ENCODE data around the gene CPSF4L. TPM values are rescaled to one million over a fixed set of nuclear protein-coding genes. Genes with fewer than 3 reads are reported as not detected.

CPSF4L gene
- total and polyA plus RNA-seq, 2 of the 13 experiments (the other 11 are each of a cell fraction or from before 2014, with no cell fraction given) = 0.73 to 1.6 TPM

DNA sequence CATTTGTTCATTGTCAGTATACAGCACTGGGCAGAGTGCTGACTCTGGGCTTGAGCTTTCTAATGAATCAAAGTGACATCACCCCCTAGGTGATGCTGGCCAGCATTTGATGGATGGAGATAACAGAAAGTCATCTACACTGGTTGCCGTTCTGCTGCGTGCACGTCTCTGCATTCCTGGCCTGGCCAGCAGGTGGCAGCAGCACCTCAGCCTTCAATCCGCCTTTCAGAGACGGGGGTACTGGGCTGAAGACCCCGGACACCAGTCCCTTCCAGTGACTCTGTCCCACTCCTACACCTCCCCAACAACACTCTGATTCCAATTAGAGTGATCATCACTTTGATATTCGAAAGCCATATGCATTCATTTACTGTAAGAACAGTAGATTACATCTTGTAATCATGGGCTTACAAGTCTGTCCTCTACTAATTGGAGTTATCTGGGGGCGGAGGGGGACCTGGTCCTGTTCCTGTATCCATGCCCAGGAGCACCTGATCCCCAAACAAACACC, 6.0 kb downstream of the CPSF4L start (continued):
- TF ChIP-seq, protein P1, sequence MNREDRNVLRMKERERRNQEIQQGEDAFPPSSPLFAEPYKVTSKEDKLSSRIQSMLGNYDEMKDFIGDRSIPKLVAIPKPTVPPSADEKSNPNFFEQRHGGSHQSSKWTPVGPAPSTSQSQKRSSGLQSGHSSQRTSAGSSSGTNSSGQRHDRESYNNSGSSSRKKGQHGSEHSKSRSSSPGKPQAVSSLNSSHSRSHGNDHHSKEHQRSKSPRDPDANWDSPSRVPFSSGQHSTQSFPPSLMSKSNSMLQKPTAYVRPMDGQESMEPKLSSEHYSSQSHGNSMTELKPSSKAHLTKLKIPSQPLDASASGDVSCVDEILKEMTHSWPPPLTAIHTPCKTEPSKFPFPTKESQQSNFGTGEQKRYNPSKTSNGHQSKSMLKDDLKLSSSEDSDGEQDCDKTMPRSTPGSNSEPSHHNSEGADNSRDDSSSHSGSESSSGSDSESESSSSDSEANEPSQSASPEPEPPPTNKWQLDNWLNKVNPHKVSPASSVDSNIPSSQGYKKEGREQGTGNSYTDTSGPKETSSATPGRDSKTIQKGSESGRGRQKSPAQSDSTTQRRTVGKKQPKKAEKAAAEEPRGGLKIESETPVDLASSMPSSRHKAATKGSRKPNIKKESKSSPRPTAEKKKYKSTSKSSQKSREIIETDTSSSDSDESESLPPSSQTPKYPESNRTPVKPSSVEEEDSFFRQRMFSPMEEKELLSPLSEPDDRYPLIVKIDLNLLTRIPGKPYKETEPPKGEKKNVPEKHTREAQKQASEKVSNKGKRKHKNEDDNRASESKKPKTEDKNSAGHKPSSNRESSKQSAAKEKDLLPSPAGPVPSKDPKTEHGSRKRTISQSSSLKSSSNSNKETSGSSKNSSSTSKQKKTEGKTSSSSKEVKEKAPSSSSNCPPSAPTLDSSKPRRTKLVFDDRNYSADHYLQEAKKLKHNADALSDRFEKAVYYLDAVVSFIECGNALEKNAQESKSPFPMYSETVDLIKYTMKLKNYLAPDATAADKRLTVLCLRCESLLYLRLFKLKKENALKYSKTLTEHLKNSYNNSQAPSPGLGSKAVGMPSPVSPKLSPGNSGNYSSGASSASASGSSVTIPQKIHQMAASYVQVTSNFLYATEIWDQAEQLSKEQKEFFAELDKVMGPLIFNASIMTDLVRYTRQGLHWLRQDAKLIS (CRISPR knock-in tag; IDR thresholded peaks at IDR 0.05) = no peak
- TF ChIP-seq, protein P2, sequence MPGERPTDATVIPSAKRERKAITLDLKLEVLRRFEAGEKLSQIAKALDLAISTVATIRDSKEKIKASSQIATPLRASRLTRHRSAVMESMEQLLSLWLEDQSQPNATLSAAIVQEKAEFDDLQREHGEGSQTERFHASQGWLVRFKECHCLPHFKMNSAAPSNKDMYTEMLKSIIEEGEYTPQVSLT (CRISPR knock-in tag; IDR thresholded peaks at IDR 0.05; ENCODE audit: borderline replicate concordance, low read depth) = no peak
- TF ChIP-seq SRSF9 (IDR thresholded peaks at IDR 0.05; ENCODE audit: borderline replicate concordance, insufficient read depth, low read depth, low read length, poor library complexity, severe bottlenecking) (no peak), MEF2D (CRISPR knock-in tag; IDR thresholded peaks at IDR 0.05) (peak; percentile 46; the same call in 1 of the 2 replicates), ZBTB21 (CRISPR knock-in tag; IDR thresholded peaks at IDR 0.05) (no peak), SOX13 (IDR thresholded peaks at IDR 0.05) (no peak), SOX13 (CRISPR knock-in tag; conservative IDR thresholded peaks at IDR 0.05 in 1 of 2, IDR thresholded peaks at IDR 0.05 in 1 of 2) (peak in 1 of 2 experiments; percentile 17; a peak in 1 of 4 replicates), ZNF3 (CRISPR knock-in tag; IDR thresholded peaks at IDR 0.05) (no peak), HOXA7 (CRISPR knock-in tag; IDR thresholded peaks at IDR 0.05) (no peak), ZNF263 (CRISPR knock-in tag; IDR thresholded peaks at IDR 0.05) (no peak), GATAD2A (CRISPR knock-in tag; IDR thresholded peaks at IDR 0.05) (peak; percentile 66; the same call in 1 of the 2 replicates)
- TF ChIP-seq, protein P3, sequence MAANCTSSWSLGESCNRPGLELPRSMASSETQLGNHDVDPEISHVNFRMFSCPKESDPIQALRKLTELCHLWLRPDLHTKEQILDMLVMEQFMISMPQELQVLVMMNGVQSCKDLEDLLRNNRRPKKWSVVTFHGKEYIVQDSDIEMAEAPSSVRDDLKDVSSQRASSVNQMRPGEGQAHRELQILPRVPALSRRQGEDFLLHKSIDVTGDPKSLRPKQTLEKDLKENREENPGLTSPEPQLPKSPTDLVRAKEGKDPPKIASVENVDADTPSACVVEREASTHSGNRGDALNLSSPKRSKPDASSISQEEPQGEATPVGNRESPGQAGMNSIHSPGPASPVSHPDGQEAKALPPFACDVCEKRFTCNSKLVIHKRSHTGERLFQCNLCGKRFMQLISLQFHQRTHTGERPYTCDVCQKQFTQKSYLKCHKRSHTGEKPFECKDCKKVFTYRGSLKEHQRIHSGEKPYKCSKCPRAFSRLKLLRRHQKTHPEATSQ (CRISPR knock-in tag; IDR thresholded peaks at IDR 0.05; ENCODE audit: borderline replicate concordance) = no peak
- TF ChIP-seq, protein P4, sequence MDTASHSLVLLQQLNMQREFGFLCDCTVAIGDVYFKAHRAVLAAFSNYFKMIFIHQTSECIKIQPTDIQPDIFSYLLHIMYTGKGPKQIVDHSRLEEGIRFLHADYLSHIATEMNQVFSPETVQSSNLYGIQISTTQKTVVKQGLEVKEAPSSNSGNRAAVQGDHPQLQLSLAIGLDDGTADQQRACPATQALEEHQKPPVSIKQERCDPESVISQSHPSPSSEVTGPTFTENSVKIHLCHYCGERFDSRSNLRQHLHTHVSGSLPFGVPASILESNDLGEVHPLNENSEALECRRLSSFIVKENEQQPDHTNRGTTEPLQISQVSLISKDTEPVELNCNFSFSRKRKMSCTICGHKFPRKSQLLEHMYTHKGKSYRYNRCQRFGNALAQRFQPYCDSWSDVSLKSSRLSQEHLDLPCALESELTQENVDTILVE (CRISPR knock-in tag; IDR thresholded peaks at IDR 0.05) = peak; percentile 70
- TF ChIP-seq, protein P5, sequence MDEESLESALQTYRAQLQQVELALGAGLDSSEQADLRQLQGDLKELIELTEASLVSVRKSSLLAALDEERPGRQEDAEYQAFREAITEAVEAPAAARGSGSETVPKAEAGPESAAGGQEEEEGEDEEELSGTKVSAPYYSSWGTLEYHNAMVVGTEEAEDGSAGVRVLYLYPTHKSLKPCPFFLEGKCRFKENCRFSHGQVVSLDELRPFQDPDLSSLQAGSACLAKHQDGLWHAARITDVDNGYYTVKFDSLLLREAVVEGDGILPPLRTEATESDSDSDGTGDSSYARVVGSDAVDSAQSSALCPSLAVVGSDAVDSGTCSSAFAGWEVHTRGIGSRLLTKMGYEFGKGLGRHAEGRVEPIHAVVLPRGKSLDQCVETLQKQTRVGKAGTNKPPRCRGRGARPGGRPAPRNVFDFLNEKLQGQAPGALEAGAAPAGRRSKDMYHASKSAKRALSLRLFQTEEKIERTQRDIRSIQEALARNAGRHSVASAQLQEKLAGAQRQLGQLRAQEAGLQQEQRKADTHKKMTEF (CRISPR knock-in tag; IDR thresholded peaks at IDR 0.05) = peak; percentile 59; the same call in 1 of the 2 replicates

Measured in HepG2 (cell line).